ENCODE data around the gene ACOX1. TPM values are rescaled to one million over a fixed set of nuclear protein-coding genes. Genes with fewer than 3 reads are reported as not detected.

The ACOX1 gene
- total and polyA plus RNA-seq, 2 donors (not counting 1 experiment from before 2014, with no cell fraction given) = 6.6 to 31.2 TPM

DNA sequence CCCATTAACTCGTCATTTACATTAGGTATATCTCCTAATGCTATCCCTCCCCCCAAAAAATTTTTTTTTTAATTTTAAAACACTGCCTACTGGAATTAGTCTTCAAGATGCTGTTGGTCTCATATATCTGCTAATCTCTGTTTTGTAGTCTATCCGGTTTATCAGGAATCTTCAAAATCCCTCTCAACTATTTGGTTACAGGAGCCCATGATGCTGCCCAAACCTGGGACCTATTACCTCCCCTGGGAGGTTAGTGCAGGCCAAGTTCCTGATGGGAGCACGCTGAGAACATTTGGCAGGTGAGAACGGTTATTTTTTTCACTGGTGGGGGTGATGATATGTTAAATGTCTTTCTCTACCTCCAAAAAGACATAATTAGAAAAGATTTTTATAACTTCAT lies 7.0 kb upstream of the ACOX1 start:
- H3K4me2 ChIP-seq (replicated peaks; ENCODE audit: low read depth, low read length, poor library complexity, severe bottlenecking) = no peak overlapping the region
- no peak overlapping the region for H3K9ac ChIP-seq (ENCODE audit: low read length)
- no peaks in the 10 kb centered on the region for H3K27me3 ChIP-seq (replicated peaks in 1 of 4; ENCODE audit: control extremely low read depth in 1 of 4, control insufficient read depth in 3 of 4, insufficient read depth in 4 of 4, low read length in 3 of 4)
- no peak for TF ChIP-seq EZH2 (IDR thresholded peaks at IDR 0.05; ENCODE audit: borderline replicate concordance, insufficient read depth, low read depth, low read length, poor library complexity, severe bottlenecking)
- TF ChIP-seq, protein P1, sequence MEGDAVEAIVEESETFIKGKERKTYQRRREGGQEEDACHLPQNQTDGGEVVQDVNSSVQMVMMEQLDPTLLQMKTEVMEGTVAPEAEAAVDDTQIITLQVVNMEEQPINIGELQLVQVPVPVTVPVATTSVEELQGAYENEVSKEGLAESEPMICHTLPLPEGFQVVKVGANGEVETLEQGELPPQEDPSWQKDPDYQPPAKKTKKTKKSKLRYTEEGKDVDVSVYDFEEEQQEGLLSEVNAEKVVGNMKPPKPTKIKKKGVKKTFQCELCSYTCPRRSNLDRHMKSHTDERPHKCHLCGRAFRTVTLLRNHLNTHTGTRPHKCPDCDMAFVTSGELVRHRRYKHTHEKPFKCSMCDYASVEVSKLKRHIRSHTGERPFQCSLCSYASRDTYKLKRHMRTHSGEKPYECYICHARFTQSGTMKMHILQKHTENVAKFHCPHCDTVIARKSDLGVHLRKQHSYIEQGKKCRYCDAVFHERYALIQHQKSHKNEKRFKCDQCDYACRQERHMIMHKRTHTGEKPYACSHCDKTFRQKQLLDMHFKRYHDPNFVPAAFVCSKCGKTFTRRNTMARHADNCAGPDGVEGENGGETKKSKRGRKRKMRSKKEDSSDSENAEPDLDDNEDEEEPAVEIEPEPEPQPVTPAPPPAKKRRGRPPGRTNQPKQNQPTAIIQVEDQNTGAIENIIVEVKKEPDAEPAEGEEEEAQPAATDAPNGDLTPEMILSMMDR (IDR thresholded peaks at IDR 0.05) = no peak
- POLR2A ChIA-PET = no interaction called here
- peaks cover 4% of the 10 kb centered on the region for H3K79me2 ChIP-seq (ENCODE audit: control insufficient read depth, insufficient read depth, low read length)
- DNase-seq = no peak
- H3K9me3 Mint-ChIP-seq (ENCODE audit: insufficient read depth) = no peaks in the 10 kb centered on the region
- H3K27ac ChIP-seq (ENCODE audit: low read length in 2 of 2) = no peak overlapping the region
- intact Hi-C loops (cut with micrococcal nuclease) = no loop called here
- no peak overlapping the region for H2AFZ ChIP-seq (ENCODE audit: insufficient read depth, low read depth, low read length, poor library complexity, severe bottlenecking)
- no peak for ATAC-seq (ENCODE audit: low read depth)
- H3K27ac Mint-ChIP-seq = no peak overlapping the region
- H3K9me3 ChIP-seq (ENCODE audit: control extremely low read depth in 1 of 3, control insufficient read depth in 2 of 3, insufficient read depth in 1 of 3, low read length in 2 of 3) = no peaks in the 10 kb centered on the region
- H3K4me3 Mint-ChIP-seq = no peak overlapping the region
- H3K27me3 Mint-ChIP-seq = no peaks in the 10 kb centered on the region
- H4K20me1 ChIP-seq (ENCODE audit: control insufficient read depth, insufficient read depth, low read length, poor library complexity, severe bottlenecking) = no peaks in the 10 kb centered on the region
- H3K4me3 ChIP-seq (ENCODE audit: control extremely low read depth in 1 of 5, extremely low read depth in 1 of 5, insufficient read depth in 1 of 5, low read depth in 2 of 5, low read length in 4 of 5) = no peak overlapping the region
- H3K4me1 Mint-ChIP-seq = peaks cover 4% of the 10 kb centered on the region
- H3K36me3 ChIP-seq (replicated peaks in 1 of 2; ENCODE audit: control extremely low read depth in 1 of 2, control insufficient read depth in 1 of 2, extremely low read depth in 1 of 2, insufficient read depth in 2 of 2, low read length in 1 of 2) = no peaks in the 10 kb centered on the region
- no CpG with 5 or more reads among the region's 4 CpGs for WGBS (ENCODE audit: insufficient coverage)
- no peaks in the 10 kb centered on the region for H3K4me1 ChIP-seq (ENCODE audit: control insufficient read depth in 2 of 2, insufficient read depth in 2 of 2, low read length in 2 of 2)
- CTCF ChIA-PET = no interaction called here

- no peak overlapping the region for H3K27ac ChIP-seq (ENCODE audit: low read length in 2 of 2)
- Mint-ChIP-seq H3K4me3 (no peak overlapping the region), H3K4me1 (peaks cover 19% of the 10 kb centered on the region), H3K27me3 (no peaks in the 10 kb centered on the region), H3K27ac (no peak overlapping the region), H3K9me3 (ENCODE audit: insufficient read depth) (no peaks in the 10 kb centered on the region)
- no peaks in the 10 kb centered on the region for H3K27me3 ChIP-seq (replicated peaks in 1 of 4; ENCODE audit: control extremely low read depth in 1 of 4, control insufficient read depth in 3 of 4, insufficient read depth in 4 of 4, low read length in 3 of 4)
- H2AFZ ChIP-seq (ENCODE audit: insufficient read depth, low read depth, low read length, poor library complexity, severe bottlenecking) = no peak overlapping the region
- no peaks in the 10 kb centered on the region for H3K9me3 ChIP-seq (ENCODE audit: control extremely low read depth in 1 of 3, control insufficient read depth in 2 of 3, insufficient read depth in 1 of 3, low read length in 2 of 3)
- ATAC-seq (ENCODE audit: low read depth) (no peak), DNase-seq (no peak)
- ChIA-PET CTCF (interaction anchor here (0.6 to 2.0 kb wide), 4 partner anchors 14 to 45 kb away, joined by 3 to 6 read pairs (median 4); no protein-coding TSS in a partner anchor), POLR2A (no interaction called here)
- H3K4me1 ChIP-seq (ENCODE audit: control insufficient read depth in 2 of 2, insufficient read depth in 2 of 2, low read length in 2 of 2) = peaks cover 6 to 11% of the 10 kb centered on the region in 2 donors
- no peak overlapping the region for H3K4me3 ChIP-seq (ENCODE audit: control extremely low read depth in 1 of 5, extremely low read depth in 1 of 5, insufficient read depth in 1 of 5, low read depth in 2 of 5, low read length in 4 of 5)
- TF ChIP-seq, protein P1 (IDR thresholded peaks at IDR 0.05) = no peak
- H4K20me1 ChIP-seq (ENCODE audit: control insufficient read depth, insufficient read depth, low read length, poor library complexity, severe bottlenecking) = no peaks in the 10 kb centered on the region
- H3K9ac ChIP-seq (ENCODE audit: low read length) = no peak overlapping the region
- intact Hi-C loops (cut with micrococcal nuclease) = no loop called here
- H3K36me3 ChIP-seq (replicated peaks in 1 of 2; ENCODE audit: control extremely low read depth in 1 of 2, control insufficient read depth in 1 of 2, extremely low read depth in 1 of 2, insufficient read depth in 2 of 2, low read length in 1 of 2) = no peaks in the 10 kb centered on the region
- H3K4me2 ChIP-seq (replicated peaks; ENCODE audit: low read depth, low read length, poor library complexity, severe bottlenecking) = no peak overlapping the region
- H3K79me2 ChIP-seq (ENCODE audit: control insufficient read depth, insufficient read depth, low read length) = peaks cover 23% of the 10 kb centered on the region
- whole genome bisulfite sequencing (ENCODE audit: insufficient coverage) = 93% methylated on average over 3 of the region's 6 CpGs
Measured at GRCh38 chr17:75983501-75984181, 4.7 kb upstream of the ACOX1 start.
